Keratinocyte (primary cell): ENCODE data around the gene MYH2. TPM values are rescaled to one million over a fixed set of nuclear protein-coding genes. Genes with fewer than 3 reads are reported as not detected.

Experiments
- DNase-seq: peaks from one replicate; pipeline ENCODE4 v3.0.0-alpha.2; 2011; ENCODE audit warnings: low read depth, missing footprints, low spot score
- FAIRE-seq: peaks from 2 replicates; lab custom pipeline; 2011; peaks lifted over from hg19 to GRCh38; lab: Jason Lieb, UNC
- H2AFZ ChIP-seq: 2 replicates; pipeline ENCODE4 v1.6.0; 2012; ENCODE audit warnings: low read length, control low read depth, inconsistent platforms; ENCODE audit not compliant: control insufficient read depth
- H3K27ac ChIP-seq: 2 replicates; pipeline ENCODE4 v1.5.1; 2011; ENCODE audit warnings: low read length; ENCODE audit not compliant: control insufficient read depth, insufficient read depth
- H3K27me3 ChIP-seq: 3 replicates; pipeline ENCODE4 v1.6.0; 2011; ENCODE audit warnings: low read length; ENCODE audit not compliant: control insufficient read depth, insufficient read depth; ENCODE audit errors: extremely low read depth
- H3K36me3 ChIP-seq, 2 experiments: 2 replicates in 1 of 2; 3 replicates in 1 of 2; pipeline ENCODE4 v1.5.1; 2011; ENCODE audit warnings: low read length in 2 of 2, mild to moderate bottlenecking in 1 of 2; ENCODE audit not compliant: control insufficient read depth in 2 of 2, insufficient read depth in 2 of 2; ENCODE audit errors: extremely low read depth in 1 of 2
- H3K4me1 ChIP-seq: 3 replicates; pipeline ENCODE4 v1.5.1; 2011; ENCODE audit warnings: low read length; ENCODE audit not compliant: control insufficient read depth, insufficient read depth; ENCODE audit errors: extremely low read depth
- H3K4me2 ChIP-seq: 3 replicates; pipeline ENCODE4 v1.6.0; 2011; ENCODE audit warnings: low read depth, low read length; ENCODE audit not compliant: control insufficient read depth, insufficient read depth; ENCODE audit errors: extremely low read depth
- H3K4me3 ChIP-seq, 3 experiments: fragments of 200-600 bp in 1 of 3; sonication (generic) in 1 of 3; 2 replicates in 2 of 3; 3 replicates in 1 of 3; pipeline ENCODE4 v1.5.1; 2011 to 2016; ENCODE audit warnings: low read length in 3 of 3, mild to moderate bottlenecking in 3 of 3, control low read depth in 2 of 3, inconsistent platforms in 1 of 3, low read depth in 1 of 3, mixed read lengths in 1 of 3, mixed run types in 1 of 3, moderate library complexity in 1 of 3; ENCODE audit not compliant: control insufficient read depth in 2 of 3, insufficient read depth in 2 of 3; ENCODE audit errors: extremely low read depth in 1 of 3
- H3K79me2 ChIP-seq: 2 replicates; pipeline ENCODE4 v1.6.0; 2012; ENCODE audit warnings: low read length; ENCODE audit not compliant: control insufficient read depth, insufficient read depth
- H3K9ac ChIP-seq: 3 replicates; pipeline ENCODE4 v1.6.0; 2011; ENCODE audit warnings: low read length; ENCODE audit not compliant: control insufficient read depth, insufficient read depth; ENCODE audit errors: extremely low read depth
- H3K9me1 ChIP-seq: 3 replicates; pipeline ENCODE4 v1.6.0; 2011; ENCODE audit warnings: low read length; ENCODE audit not compliant: control insufficient read depth, insufficient read depth; ENCODE audit errors: extremely low read depth
- H3K9me3 ChIP-seq: 2 replicates; pipeline ENCODE4 v1.5.1; 2012; ENCODE audit warnings: low read depth, low read length; ENCODE audit not compliant: control insufficient read depth
- H4K20me1 ChIP-seq: 3 replicates; pipeline ENCODE4 v1.6.0; 2011; ENCODE audit warnings: low read length; ENCODE audit not compliant: control insufficient read depth, insufficient read depth; ENCODE audit errors: extremely low read depth
- CTCF ChIP-seq, 3 experiments: IDR thresholded peaks in 1 of 3; conservative IDR thresholded peaks in 1 of 3; optimal IDR thresholded peaks in 1 of 3; 2 replicates in 2 of 3; 3 replicates in 1 of 3; pipeline versions ENCODE3 to v1.5.1; 2011; ENCODE audit warnings: low read length in 3 of 3, mild to moderate bottlenecking in 3 of 3, moderate library complexity in 2 of 3, control low read depth in 1 of 3, inconsistent platforms in 1 of 3; ENCODE audit not compliant: insufficient read depth in 2 of 3; ENCODE audit errors: extremely low read depth in 1 of 3
- EZH2 ChIP-seq: IDR thresholded peaks from one replicate; pipeline ENCODE4 v1.6.1; 2012; ENCODE audit warnings: inconsistent platforms, mild to moderate bottlenecking, low read length, moderate library complexity
- dilution Hi-C: fragments of 300-500 bp; cut with MboI; formaldehyde crosslinking; loops from one replicate; pipeline ENCODE4 v1.7.0; 2020; ENCODE audit warnings: low sequenced_read_pairs; ENCODE audit not compliant: extremely low pct_ligation_motif_present
- polyA plus RNA-seq, 5 experiments: library from polyadenylated mRNA; depleted of rRNA in 3 of 5; stranded (reverse) in 3 of 5; stranded (forward) in 1 of 5; unstranded in 1 of 5; fragments of >200 nt; gene quantifications; 1 replicate in 1 of 5; 2 replicates in 3 of 5; 3 replicates in 1 of 5; pipeline versions ENCODE4 v1.2.1 to v1.2.3, GENCODE V29; 2011 to 2012; ENCODE audit warnings: missing spikeins in 2 of 5, low read depth in 1 of 5, low replicate concordance in 1 of 5

The MYH2 gene
- polyA plus RNA-seq, 1 donor (not counting 4 experiments of a cell fraction or from before 2014, with no cell fraction given) = not detected

DNA sequence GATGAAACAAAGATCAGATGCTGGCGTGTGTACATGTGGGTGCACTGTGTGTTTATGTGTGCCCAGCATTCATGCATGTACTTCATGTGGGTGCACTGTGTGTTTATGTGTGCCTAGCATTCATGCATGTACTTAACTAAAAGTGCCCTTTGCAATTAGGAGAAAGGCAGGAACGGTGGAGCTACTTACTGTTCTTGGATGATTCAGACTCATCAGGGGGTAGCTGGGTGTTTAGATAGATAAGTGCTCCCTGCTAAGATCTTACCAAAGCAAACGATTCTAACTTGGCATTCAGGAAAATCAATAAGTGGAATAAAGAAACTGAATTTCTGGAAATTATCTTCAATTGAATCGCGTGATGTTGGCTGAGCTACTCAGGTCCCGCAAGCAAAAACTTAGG lies 8.6 kb upstream of the MYH2 start:
- H3K9me1 ChIP-seq = no peaks in the 10 kb centered on the region
- TF ChIP-seq CTCF (optimal IDR thresholded peaks at IDR 0.05 in 1 of 3, IDR thresholded peaks at IDR 0.05 in 1 of 3, conservative IDR thresholded peaks at IDR 0.05 in 1 of 3; ENCODE audit: extremely low read depth in 1 of 3, insufficient read depth in 2 of 3, low read length in 3 of 3) = no peak
- TF ChIP-seq EZH2 = no peak
- H3K27ac ChIP-seq = no peak overlapping the region
- H3K9ac ChIP-seq = no peak overlapping the region
- no peak for DNase-seq
- FAIRE-seq = no peak
- H3K79me2 ChIP-seq = no peaks in the 10 kb centered on the region
- no peaks in the 10 kb centered on the region for H3K36me3 ChIP-seq
- H3K4me2 ChIP-seq = no peak overlapping the region
- dilution Hi-C loops = no loop called here
- no peak overlapping the region for H3K4me3 ChIP-seq
- no peaks in the 10 kb centered on the region for H3K27me3 ChIP-seq
- no peaks in the 10 kb centered on the region for H4K20me1 ChIP-seq
- H2AFZ ChIP-seq = no peak overlapping the region
- no peaks in the 10 kb centered on the region for H3K9me3 ChIP-seq
- H3K4me1 ChIP-seq = no peaks in the 10 kb centered on the region

DNA sequence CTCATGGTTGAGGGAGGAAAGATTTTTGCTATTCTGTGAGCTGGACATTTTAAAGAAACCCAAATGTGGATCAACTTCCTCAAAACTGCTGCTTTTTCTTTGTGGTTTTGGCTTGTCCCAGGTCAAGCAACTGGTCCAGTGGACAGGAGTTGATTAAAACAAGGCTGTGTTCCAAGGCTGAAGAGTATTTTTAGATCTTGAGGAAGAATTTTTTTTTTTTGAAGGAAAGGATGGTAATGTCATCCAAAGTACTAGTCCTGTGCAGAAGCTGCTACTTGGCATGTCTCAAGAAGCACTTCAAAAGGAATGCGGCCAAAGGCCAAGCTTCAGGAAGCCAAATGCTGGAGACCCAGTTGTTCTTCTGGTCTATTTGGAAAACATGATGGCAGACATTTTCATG lies 8.0 kb upstream of the MYH2 start:
- TF ChIP-seq EZH2 (no peak), CTCF (optimal IDR thresholded peaks at IDR 0.05 in 1 of 3, IDR thresholded peaks at IDR 0.05 in 1 of 3, conservative IDR thresholded peaks at IDR 0.05 in 1 of 3; ENCODE audit: extremely low read depth in 1 of 3, insufficient read depth in 2 of 3, low read length in 3 of 3) (no peak)
- no peak overlapping the region for H3K4me3 ChIP-seq
- no peak overlapping the region for H3K9ac ChIP-seq
- no peaks in the 10 kb centered on the region for H3K27me3 ChIP-seq
- DNase-seq = no peak
- no peaks in the 10 kb centered on the region for H4K20me1 ChIP-seq
- no peaks in the 10 kb centered on the region for H3K79me2 ChIP-seq
- no peaks in the 10 kb centered on the region for H3K4me1 ChIP-seq
- no peak overlapping the region for H3K4me2 ChIP-seq
- H3K9me1 ChIP-seq = no peaks in the 10 kb centered on the region
- H3K27ac ChIP-seq = no peak overlapping the region
- dilution Hi-C loops = no loop called here
- H3K9me3 ChIP-seq = no peaks in the 10 kb centered on the region
- no peak for FAIRE-seq
- H3K36me3 ChIP-seq = no peaks in the 10 kb centered on the region
- H2AFZ ChIP-seq = no peak overlapping the region
